ENCODE data around the gene PLLP.

DNA sequence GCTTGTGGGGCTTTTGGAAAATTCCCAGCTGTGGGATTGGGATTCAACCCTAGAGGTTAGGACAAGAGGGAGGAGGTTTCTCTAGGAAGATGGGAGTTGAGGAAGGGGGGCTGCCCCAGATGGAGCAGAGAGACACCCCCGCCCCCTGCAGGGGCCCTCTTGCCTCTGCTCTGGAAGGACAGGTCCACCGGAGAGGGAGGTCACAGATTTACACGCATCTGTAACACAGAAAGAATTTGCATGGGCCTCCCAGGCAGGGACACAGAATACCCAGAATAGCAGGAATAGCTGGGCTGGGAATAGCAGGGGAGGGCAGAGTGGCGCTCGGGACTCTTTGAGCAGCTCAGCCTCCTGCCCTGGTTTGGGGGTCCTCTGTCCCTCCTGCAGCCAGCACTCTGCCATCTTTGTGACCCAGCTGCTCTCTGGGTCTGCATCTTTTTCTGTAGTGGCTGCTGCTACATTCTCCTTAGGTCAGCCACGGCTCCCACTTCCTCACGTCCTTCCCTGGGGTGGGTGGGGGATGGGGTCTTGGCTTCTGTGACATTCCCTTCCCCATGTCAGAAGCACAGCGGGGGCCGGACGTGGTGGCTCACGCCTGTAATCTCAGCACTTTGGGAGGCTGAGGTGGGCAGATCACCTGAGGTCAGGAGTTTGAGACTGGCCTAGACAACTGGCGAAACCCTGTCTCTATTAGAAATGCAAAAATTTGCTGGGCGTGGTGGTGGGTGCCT is 33.9 kb upstream of the PLLP start:
- TF ChIP-seq, protein P1, sequence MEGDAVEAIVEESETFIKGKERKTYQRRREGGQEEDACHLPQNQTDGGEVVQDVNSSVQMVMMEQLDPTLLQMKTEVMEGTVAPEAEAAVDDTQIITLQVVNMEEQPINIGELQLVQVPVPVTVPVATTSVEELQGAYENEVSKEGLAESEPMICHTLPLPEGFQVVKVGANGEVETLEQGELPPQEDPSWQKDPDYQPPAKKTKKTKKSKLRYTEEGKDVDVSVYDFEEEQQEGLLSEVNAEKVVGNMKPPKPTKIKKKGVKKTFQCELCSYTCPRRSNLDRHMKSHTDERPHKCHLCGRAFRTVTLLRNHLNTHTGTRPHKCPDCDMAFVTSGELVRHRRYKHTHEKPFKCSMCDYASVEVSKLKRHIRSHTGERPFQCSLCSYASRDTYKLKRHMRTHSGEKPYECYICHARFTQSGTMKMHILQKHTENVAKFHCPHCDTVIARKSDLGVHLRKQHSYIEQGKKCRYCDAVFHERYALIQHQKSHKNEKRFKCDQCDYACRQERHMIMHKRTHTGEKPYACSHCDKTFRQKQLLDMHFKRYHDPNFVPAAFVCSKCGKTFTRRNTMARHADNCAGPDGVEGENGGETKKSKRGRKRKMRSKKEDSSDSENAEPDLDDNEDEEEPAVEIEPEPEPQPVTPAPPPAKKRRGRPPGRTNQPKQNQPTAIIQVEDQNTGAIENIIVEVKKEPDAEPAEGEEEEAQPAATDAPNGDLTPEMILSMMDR (IDR thresholded peaks at IDR 0.05; ENCODE audit: poor library complexity, severe bottlenecking), result no peak
- no peak for TF ChIP-seq TAF1 (IDR thresholded peaks at IDR 0.05; ENCODE audit: low read depth)

All from neural cell (in vitro differentiated cells).